Hematopoietic multipotent progenitor cell treated with erythropoietin and hydrocortisone succinate and interleukin-3 and kit ligand, for 15 days (in vitro differentiated cells): ENCODE results near the gene GALNT9.

ENCODE experiments used
- DNase-seq: peaks from one replicate; pipeline ENCODE4 v3.0.0-alpha.2; 2015; ENCODE audit warnings: low spot score

Gene GALNT9

DNA sequence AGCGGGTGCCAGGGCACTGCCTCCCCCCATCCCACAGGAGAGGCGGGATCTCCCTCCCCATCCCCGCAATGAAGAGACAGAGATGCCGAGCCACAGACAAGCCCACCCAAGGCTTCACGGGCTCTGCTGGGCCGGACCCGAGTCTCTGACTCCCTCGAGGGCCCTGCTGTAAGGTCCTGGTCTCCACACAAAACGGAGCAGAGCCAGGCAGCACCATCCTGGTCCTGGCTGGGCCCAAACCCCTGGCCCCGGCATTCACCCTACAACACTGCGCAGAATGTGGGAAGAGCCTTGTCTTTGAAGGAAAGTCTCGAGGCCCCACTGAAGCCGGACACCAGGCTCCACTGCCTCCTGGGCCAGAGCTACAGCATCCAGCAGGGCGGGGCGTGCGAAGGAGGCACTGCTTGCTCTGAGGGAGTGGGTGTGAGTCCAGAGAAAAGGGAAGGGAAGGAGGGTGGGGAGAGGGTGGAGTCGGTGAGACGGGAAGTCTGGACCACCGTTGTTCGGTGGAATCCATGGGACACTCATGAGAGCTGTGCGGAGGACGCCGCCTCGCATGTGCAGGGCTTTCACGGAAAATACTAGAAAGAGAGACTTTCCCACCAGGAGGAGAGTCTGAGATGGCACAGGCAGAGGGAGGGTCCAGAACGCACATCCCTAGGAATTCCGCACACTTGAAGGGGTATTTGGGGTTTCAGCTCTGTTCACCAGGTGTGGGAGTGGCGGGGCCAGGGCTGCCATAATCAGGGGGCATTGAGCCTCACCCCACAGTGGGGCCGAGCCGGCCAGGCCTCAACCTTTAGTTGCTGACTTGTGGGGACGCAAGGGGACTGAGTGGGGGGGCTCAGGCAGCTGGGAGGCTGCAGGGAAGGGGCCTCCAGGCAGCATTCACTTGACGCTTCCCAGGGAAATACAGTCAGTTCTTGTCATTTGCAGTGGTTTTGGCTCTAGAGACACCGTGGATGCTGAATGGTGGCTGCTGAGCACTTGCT, 36.8 kb downstream of the GALNT9 start:
- no peak for DNase-seq

- no peak for DNase-seq
Measured at GRCh38 chr12:132291402-132292175, 37.8 kb downstream of the GALNT9 start.

- DNase-seq: no peak
Measured at GRCh38 chr12:132290203-132290540, 39.2 kb downstream of the GALNT9 start.

DNA sequence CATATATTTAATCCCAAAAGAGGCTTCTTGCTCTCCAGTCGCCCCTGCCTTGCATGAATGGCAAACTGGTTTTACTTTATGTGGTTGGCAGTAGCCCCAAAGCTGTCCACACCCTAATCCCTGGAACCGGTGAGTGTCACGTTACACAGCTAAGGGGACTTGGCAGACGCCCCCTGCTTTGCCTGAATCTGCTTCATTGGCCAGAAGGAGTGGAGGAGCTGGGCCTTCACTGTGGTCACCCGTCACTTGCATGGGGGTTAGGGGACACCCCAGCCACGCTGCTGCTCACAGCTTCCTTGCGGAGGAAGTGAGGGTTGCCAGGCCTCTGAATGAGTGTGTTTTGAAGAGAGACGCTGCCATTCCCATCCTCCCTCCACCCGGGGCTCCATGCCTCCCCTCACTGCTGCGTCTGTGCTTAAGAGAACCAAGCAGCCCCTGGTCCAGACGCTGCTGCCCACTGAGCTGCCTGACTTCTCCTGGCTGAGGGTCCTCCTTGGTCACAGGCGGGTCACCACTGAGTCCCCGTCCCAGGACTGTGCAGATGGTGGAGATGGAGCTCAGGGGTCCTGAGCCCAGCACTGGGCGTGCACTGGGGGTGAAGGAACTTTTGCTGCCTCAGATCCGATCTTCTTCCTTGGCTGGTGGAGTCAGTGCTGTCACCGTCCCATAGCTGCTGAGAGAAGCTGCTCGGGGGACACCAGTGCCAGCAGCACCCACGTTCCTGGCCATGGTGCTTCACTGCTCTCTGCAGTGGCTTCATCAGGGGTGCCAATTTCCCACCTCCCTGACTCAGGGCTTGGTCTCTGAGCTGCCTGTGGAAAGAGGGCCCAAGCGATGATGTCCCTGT, 39.8 kb downstream of the GALNT9 start:
- no peak for DNase-seq

DNA sequence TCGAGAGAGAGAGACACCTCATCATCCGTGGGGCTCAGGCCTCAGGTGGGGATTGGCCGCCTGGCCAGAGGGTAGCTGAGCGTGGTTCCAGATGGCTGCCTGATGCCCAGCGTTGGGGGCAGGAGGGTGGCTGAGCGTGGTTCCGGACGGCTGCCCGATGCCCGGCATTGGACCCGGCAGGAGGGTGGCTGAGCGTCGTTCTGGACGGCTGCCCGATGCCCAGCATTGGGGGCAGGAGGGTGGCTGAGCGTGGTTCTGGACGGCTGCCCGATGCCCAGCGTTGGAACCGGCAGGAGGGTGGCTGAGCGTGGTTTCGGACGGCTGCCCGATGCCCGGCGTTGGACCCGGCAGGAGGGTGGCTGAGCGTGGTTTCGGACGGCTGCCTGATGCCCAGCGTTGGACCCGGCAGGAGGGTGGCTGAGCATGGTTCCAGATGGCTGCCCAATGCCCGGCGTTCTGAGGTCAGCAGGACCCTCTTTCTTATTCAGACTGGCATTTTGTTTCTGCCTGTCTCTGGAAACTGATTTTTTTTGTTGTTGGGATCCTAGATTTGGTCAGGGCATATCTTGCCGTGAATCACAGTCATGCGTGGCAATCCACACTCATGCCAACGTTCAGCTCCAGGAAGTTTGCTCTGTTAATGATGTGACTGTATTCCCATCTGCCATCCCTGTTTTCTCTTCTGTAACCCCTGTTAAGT, 40.7 kb downstream of the GALNT9 start:
- DNase-seq: no peak

- DNase-seq: no peak
Measured at GRCh38 chr12:132287391-132288238, 41.8 kb downstream of the GALNT9 start.

DNA sequence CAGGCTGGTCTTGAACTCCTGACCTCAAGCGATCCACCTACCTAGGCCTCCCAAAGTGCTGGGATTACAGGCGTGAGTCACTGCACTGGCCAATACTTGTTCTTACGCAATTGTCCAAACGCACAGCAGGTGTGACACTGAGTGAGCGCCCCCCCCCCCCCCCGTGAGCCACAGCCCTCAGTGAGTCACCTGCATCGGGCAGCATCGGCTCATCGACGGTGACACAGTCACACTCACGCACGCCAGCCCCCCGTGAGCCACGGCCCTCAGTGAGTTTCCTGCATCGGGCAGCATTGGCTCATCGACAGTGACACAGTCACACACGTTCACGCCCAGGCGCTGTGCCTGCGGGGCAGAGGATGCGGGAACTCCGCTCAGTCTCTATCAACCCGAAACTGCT, 42.5 kb downstream of the GALNT9 start:
- DNase-seq: no peak

DNA sequence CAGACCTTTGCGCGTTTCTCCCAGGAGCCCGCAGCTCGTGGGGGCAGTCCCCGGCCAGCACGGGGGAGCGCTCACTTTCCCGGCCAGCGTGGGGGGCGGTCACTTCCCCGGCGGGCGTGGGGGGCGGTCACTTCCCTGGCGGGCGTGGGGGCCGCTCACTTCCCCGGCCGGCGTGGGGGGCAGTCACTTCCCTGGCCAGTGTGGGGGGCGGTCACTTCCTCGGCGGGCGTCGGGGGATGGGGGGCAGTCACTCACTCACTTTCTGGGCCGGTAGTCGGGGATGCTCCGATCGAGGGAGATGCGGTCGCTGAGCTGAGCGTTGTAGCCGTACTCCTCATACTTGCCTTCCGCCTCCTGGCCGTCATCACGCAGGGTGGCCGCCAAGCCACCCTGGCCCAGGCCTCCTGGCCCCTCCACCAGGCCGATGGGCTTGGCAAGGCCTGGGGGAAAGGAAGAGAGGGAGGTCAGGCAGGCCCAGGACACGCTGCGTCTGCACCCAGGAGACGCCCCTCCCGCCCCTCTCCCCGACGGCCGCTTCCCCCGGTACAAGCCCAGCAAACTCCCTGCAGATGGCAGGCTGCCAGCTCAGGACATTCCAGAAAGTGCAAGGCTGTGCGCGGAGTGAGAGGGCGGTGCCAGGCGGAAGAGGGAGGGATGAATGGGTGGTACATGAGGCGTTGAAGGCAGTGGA, 43.3 kb downstream of the GALNT9 start:
- no peak for DNase-seq

DNA sequence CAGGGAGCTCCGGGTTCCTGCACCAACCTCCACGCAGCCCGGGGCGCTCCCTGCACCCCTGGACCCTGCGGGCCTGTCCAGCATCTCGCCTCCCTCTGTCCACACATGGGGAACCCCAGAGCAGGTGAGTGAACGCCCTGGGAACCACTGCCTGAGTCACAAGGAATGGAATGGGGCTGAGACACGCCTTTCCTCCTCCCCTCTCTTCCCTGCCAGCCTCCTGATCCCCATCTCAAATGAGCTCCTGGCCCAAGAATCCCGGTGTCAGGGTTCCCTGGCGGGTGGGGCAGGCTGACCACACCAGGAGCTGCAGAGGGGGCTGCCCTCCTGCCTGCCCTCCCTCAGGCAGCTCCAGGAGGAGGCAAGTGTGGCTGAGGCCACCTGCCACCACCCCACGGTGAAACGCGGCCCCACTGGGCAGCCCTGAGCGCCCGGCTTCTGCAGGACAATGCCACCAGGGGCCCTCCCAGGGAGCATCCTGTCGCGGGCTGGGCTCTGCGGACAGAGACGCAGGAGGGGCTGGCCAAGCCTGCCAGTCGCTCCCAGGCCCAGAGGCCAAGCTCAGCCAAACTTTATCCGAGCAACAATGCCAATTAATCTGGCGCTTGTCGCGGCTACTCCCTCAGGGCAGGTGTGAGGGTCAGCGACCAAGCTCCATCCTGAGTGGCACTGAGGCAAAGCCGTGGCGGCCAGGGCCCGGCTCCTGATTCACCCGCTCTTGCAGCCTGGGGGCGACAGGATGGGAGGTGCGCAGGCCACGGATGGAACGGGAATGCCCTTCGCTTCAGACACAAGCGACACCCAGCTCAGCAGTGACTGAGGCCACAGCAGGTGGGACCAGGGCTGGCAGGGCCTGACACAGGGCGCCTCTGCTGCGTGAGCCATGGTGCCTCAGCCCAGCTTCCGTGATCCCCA, 44.3 kb downstream of the GALNT9 start:
- DNase-seq: no peak

GRCh38 chr12:132284071-132284826, 45.1 kb downstream of the GALNT9 start:
- no peak for DNase-seq

- no peak for DNase-seq
Measured at GRCh38 chr12:132282950-132283771, 46.2 kb downstream of the GALNT9 start.

DNA sequence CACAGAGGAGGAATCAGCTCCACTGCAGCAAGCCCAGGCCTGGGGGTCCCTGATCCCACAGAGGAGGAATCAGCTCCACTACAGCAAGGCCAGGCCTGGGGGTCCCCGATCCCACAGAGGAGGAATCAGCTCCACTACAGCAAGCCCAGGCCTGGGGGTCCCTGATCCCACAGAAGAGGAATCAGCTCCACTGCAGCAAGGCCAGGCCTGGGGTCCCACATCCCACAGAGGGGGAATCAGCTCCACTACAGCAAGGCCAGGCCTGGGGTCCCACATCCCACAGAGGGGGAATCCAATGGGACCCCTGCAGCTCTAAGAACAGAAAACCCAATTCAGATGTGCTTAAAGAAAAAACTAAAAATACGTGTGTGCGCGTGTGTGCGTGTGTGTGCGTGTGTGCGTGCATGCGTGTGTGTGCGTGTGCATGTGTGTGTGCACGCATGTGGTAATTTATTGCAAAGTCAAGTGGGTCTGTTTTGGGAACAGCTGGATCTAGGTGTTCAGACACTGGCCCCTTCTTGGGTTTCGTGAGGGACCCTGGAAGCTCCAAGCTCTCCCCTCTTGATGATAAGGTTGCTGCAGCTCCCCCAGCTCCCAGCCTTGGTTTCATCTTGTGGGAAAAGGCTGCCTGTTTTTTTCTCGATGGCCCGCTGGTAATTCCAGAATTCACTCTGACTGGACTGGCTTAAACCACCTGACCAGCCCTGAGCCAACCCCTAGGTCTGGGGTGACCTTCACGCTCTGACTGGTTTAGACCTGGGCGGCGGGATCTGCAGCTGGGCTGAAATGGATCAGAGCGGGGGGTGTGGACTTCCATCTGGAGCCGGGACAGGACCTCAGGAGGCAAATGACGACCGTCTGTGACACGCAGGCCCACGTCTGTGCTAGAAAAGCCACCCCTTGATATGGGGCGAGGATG, 47.1 kb downstream of the GALNT9 start:
- DNase-seq: no peak

DNA sequence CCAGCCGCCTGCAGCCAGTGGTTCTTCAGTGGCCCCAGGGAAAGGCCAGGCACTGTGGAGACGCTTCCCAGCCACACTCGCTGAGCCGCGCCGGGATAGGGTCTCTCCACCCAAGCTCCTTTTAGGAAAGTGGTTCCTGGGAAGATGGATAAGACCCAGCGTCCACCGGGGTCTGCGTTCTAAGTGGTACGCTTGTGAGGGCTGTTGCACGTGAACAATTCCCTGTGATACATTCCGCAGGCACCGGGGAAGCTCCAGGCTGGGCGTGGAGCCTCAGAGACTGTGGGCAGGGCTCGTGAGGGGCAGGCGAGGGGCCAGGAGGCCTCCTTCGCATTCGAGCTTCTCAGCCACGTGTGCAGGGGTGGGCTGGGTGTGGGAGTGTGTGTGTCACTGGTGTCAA, 48.4 kb downstream of the GALNT9 start:
- DNase-seq: no peak

DNA sequence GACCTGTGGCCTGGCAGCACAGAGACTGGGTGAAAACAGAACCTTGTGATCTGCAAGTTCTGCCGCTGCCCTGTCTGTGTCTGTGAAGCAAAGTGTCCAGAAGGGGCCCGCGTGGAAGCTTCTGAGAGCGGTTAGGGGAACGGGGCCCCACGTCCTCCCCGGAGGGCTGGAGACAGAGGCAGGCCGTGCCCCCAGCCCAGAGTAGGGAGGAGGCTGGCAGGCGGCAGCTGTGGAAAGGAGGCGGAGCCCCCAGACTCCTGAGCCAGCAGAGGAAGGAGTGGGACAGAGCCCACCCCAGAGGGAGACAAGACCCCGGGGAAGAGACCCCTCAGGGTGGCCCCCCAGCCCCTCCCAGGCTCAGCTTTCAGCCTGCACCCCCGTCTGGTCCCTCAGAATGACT, 49.0 kb downstream of the GALNT9 start:
- DNase-seq: no peak

- no peak for DNase-seq
Measured at GRCh38 chr12:132279930-132280329, 49.5 kb downstream of the GALNT9 start.

DNA sequence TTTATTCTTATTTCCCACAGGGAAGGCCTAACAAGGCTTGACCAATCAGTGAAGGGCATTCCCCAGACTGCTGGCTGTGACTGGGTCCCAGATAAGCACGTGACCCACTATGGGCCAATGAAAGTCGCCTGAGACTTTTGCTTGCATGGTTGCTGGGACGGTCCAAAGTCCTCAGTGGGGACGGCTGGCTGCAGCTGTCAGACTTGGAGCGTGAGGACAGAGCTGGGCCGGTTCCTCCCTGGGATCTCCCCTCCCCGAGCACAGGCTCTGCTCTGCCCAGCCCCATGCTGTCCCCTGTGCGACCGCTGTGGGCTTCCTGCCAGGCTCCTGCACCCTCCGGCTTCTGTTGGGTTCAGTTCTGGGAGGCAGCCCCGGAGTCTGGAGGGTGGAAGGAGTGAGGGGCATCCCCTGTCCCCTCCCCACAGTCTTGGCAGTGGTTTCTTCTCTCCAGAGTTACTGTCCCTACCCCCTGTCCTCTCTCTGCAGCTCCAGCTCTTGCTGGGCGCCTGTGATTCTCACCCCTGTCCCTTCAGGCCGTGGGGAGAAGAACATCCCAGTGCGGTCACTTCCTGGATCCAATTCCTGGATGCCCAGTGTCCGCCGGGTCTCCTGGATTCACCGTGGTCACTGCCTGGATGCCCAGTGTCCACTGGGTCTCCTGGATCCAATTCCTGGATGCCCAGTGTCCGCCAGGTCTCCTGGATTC, 50.1 kb downstream of the GALNT9 start:
- no peak for DNase-seq
